SH-SY5Y (cell line): ENCODE measurements around the gene HNRNPM.

ENCODE experiments used
- GATA2 ChIP-seq: IDR thresholded peaks from 2 replicates; pipeline ENCODE4 v1.6.1; 2011; ENCODE audit warnings: mild to moderate bottlenecking, low read depth, low read length
- GATA3 ChIP-seq: IDR thresholded peaks from 2 replicates; pipeline ENCODE4 v1.6.1; 2011; ENCODE audit warnings: low read depth, mild to moderate bottlenecking, low read length, moderate library complexity

- TF ChIP-seq GATA3 (no peak), GATA2 (no peak)
Observed at GRCh38 chr19:8449830-8450229, 5.1 kb downstream of the HNRNPM start.
